IPS DF 4.7 (cell line): ENCODE results near the gene GGA1.

Experiments
- DNase-seq: peaks from one replicate; pipeline ENCODE4 v3.0.0-alpha.2; 2013; ENCODE audit warnings: low spot score; ENCODE audit errors: extremely low read depth

Gene GGA1

GRCh38 chr22:37608477-37609239 is at the start of gene GGA1:
TSS of gene GGA1 (plus strand) at chr22:37608834. CDS start at chr22:37608861, 27 bp downstream.
- no peak for DNase-seq

GRCh38 chr22:37559521-37559900 is 49.1 kb upstream of the GGA1 start:
- DNase-seq, result no peak

- DNase-seq, result no peak
Measured at GRCh38 chr22:37559901-37560607, 48.6 kb upstream of the GGA1 start, which contains the start of gene CDC42EP1. TSS of gene CDC42EP1 (plus strand) at chr22:37560480. CDS start at chr22:37566350, 5,870 bp downstream.

GRCh38 chr22:37560608-37561211 is 47.9 kb upstream of the GGA1 start:
- no peak for DNase-seq

GRCh38 chr22:37561212-37562048 is 47.2 kb upstream of the GGA1 start:
- no peak for DNase-seq

- DNase-seq, result no peak
Measured at GRCh38 chr22:37562049-37562875, 46.4 kb upstream of the GGA1 start.

GRCh38 chr22:37563153-37564081 is 45.2 kb upstream of the GGA1 start:
- DNase-seq, result no peak

GRCh38 chr22:37564111-37564711 is 44.4 kb upstream of the GGA1 start:
- DNase-seq, result no peak

GRCh38 chr22:37565830-37566229 is 42.8 kb upstream of the GGA1 start:
- DNase-seq, result no peak

GRCh38 chr22:37566329-37566837 is 42.3 kb upstream of the GGA1 start:
- no peak for DNase-seq

GRCh38 chr22:37566903-37567798 is 41.5 kb upstream of the GGA1 start:
- no peak for DNase-seq

- no peak for DNase-seq
Measured at GRCh38 chr22:37568012-37568411, 40.6 kb upstream of the GGA1 start.

GRCh38 chr22:37568448-37569008 is 40.1 kb upstream of the GGA1 start:
- no peak for DNase-seq

GRCh38 chr22:37569009-37569920 is 39.4 kb upstream of the GGA1 start:
- DNase-seq, result no peak

- no peak for DNase-seq
Measured at GRCh38 chr22:37569921-37570660, 38.5 kb upstream of the GGA1 start.

- DNase-seq, result no peak
Measured at GRCh38 chr22:37570661-37570976, 38.0 kb upstream of the GGA1 start.
